HEK293 (cell line): ENCODE data around the gene GATAD2A.

Experiments
- ZNF837 ChIP-seq: fragments of 450-650 bp; formaldehyde crosslinking; IDR thresholded peaks from 2 replicates; pipeline ENCODE4 v1.5.1; 2016; ENCODE audit warnings: missing biosample characterization, missing genetic modification characterization
- TF ChIP-seq, protein P1 (sequence below): fragments of 450-650 bp; formaldehyde crosslinking; IDR thresholded peaks from 2 replicates; pipeline ENCODE4 v1.5.1; 2016; ENCODE audit warnings: missing biosample characterization, missing genetic modification characterization
- TF ChIP-seq, protein P2 (sequence below): fragments of 450-650 bp; formaldehyde crosslinking; IDR thresholded peaks from 2 replicates; pipeline ENCODE4 v1.5.1; 2016; ENCODE audit warnings: missing biosample characterization, missing genetic modification characterization

GRCh38 chr19:19475849-19476828 lies 70.7 kb downstream of the GATAD2A start:
- TF ChIP-seq, protein P1, sequence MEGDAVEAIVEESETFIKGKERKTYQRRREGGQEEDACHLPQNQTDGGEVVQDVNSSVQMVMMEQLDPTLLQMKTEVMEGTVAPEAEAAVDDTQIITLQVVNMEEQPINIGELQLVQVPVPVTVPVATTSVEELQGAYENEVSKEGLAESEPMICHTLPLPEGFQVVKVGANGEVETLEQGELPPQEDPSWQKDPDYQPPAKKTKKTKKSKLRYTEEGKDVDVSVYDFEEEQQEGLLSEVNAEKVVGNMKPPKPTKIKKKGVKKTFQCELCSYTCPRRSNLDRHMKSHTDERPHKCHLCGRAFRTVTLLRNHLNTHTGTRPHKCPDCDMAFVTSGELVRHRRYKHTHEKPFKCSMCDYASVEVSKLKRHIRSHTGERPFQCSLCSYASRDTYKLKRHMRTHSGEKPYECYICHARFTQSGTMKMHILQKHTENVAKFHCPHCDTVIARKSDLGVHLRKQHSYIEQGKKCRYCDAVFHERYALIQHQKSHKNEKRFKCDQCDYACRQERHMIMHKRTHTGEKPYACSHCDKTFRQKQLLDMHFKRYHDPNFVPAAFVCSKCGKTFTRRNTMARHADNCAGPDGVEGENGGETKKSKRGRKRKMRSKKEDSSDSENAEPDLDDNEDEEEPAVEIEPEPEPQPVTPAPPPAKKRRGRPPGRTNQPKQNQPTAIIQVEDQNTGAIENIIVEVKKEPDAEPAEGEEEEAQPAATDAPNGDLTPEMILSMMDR (tag by site-specific recombination), result no peak
- TF ChIP-seq, protein P2, sequence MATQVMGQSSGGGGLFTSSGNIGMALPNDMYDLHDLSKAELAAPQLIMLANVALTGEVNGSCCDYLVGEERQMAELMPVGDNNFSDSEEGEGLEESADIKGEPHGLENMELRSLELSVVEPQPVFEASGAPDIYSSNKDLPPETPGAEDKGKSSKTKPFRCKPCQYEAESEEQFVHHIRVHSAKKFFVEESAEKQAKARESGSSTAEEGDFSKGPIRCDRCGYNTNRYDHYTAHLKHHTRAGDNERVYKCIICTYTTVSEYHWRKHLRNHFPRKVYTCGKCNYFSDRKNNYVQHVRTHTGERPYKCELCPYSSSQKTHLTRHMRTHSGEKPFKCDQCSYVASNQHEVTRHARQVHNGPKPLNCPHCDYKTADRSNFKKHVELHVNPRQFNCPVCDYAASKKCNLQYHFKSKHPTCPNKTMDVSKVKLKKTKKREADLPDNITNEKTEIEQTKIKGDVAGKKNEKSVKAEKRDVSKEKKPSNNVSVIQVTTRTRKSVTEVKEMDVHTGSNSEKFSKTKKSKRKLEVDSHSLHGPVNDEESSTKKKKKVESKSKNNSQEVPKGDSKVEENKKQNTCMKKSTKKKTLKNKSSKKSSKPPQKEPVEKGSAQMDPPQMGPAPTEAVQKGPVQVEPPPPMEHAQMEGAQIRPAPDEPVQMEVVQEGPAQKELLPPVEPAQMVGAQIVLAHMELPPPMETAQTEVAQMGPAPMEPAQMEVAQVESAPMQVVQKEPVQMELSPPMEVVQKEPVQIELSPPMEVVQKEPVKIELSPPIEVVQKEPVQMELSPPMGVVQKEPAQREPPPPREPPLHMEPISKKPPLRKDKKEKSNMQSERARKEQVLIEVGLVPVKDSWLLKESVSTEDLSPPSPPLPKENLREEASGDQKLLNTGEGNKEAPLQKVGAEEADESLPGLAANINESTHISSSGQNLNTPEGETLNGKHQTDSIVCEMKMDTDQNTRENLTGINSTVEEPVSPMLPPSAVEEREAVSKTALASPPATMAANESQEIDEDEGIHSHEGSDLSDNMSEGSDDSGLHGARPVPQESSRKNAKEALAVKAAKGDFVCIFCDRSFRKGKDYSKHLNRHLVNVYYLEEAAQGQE (tag by site-specific recombination), result no peak
- no peak for TF ChIP-seq ZNF837 (tag by site-specific recombination)
